DMS79 treated with DMSO at 0.1 percent for 48 hours (cell line): Measurements from ENCODE around the gene PREP.

Source experiments
- DNase-seq: peaks from one replicate; lab custom pipeline; 2025; lab: John Stamatoyannopoulos, UW

The PREP gene

GRCh38 chr6:105397987-105398386 is 4.9 kb downstream of the PREP start:
- DNase-seq, result no peak

GRCh38 chr6:105391705-105392104 is 11.2 kb downstream of the PREP start:
- DNase-seq, result no peak

GRCh38 chr6:105389543-105389942 is 13.3 kb downstream of the PREP start:
- DNase-seq, result no peak

- DNase-seq, result no peak
Observed at GRCh38 chr6:105388392-105388791, 14.5 kb downstream of the PREP start.

DNA sequence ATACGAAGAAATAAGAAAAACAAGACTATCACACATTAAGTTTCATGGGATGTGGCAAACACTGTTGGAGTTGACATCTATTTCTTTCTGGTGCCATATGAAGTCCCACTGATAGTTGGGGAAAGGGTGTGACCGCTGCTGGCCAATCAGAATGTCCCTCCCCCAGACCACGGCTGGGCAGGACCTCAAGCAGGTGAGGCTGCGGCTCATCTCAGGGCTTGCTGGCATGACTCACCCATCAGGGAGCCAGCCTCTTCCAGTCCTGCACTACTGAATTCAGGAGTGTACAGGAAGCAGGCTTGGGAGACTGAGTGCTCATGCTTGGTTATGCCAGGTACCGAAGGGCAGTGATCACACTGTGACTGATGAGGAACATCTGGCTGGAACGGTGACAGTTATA is 18.9 kb downstream of the PREP start:
- DNase-seq, result no peak

- no peak for DNase-seq
Observed at GRCh38 chr6:105382958-105383357, 19.9 kb downstream of the PREP start.

DNA sequence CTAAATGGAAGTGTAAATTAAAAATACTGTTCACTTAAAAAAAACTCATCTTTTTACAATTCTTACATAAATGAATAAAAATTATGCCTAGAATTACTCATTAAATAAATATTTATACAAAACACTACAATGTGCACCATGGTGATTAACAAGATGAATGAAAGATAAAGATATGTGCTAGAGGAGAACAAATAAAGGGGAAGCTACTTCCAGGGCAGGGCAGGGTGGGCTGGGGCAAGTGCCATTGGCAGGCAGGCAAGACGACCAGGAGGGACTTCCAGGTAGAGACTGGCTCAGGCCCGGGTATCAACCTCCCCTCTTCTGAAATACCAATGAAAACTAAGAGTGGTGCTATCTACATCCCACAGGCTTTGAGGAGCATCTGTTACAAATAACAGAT is 20.4 kb downstream of the PREP start:
- no peak for DNase-seq

DNA sequence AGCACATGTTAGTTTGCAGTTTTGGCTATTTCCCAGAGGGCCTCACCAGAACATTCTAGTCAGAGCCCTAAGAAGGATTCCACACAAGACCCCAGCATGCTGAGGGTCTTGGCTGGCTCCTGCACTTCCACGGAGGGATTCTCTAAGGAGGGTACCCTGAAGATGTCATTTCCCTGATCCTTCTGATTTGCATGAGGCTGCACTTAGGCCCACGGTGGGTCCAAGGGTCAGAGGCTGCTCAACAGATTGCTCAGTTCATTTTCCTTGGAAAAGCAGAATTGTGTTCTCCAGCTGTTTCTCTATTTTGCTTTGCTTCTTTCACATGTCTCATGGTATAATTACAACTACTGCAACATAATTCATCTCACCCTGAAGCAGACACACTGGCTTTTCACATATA is 22.2 kb downstream of the PREP start:
- DNase-seq, result no peak

GRCh38 chr6:105375797-105376196 is 27.1 kb downstream of the PREP start:
- no peak for DNase-seq

- no peak for DNase-seq
Observed at GRCh38 chr6:105374010-105374420, 28.9 kb downstream of the PREP start.

- DNase-seq, result no peak
Observed at GRCh38 chr6:105373481-105373880, 29.4 kb downstream of the PREP start.

DNA sequence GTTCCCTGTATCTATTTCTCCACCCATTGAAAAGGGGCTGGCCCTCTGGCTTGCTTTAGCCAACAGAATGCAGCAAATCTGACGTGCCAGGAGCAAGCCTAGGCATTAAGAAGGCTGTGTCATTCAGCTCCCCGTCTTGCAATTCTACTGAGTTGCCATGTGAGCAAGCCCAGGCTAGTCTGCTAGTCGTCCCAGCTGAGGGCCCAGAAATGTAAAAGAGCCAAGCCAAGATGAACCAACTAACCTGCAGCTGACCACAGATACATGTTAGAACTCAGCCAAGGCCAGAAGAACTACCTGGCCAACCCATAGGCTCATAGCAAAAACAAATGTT is 30.1 kb downstream of the PREP start:
- DNase-seq, result no peak

- DNase-seq, result no peak
Observed at GRCh38 chr6:105372142-105372848, 30.6 kb downstream of the PREP start.

GRCh38 chr6:105370351-105370750 is 32.5 kb downstream of the PREP start:
- DNase-seq, result no peak

DNA sequence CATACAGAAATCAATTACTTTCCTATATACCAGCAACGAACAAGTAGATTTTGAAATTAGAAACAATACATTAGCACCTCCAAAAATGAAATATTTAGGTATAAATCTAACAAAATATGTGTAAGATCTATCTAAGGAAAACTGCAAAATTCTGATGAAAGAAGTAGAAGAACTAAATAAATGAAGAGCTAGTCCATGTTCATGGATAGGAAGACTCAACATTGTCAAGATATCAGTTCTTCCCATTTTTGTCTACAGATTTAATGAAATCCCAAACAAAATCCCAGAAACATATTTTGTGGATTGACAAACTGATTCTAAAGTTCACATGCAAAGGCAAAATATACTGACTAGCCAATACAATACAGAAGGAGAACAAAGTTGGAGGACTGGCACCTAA is 33.7 kb downstream of the PREP start:
- no peak for DNase-seq

DNA sequence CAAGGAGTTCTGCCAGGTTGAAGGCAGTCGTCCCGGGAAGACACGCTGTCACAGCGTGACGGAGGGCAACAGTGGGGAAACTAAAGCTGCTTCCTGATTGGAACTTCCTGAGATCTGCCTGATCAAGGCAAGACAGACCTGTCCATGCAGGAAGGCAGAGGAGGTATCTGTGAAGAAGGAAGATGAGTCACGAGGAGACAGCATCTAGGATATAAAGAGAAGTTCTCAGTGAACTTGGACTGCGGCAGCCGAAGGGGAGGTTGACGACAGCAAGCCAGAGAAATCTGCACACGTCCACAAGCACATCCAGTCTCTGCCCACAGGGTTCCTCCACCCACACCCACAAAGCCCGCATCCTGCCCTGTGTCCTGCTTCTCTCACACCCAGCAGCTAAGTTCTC is 38.6 kb downstream of the PREP start:
- DNase-seq, result no peak

DNA sequence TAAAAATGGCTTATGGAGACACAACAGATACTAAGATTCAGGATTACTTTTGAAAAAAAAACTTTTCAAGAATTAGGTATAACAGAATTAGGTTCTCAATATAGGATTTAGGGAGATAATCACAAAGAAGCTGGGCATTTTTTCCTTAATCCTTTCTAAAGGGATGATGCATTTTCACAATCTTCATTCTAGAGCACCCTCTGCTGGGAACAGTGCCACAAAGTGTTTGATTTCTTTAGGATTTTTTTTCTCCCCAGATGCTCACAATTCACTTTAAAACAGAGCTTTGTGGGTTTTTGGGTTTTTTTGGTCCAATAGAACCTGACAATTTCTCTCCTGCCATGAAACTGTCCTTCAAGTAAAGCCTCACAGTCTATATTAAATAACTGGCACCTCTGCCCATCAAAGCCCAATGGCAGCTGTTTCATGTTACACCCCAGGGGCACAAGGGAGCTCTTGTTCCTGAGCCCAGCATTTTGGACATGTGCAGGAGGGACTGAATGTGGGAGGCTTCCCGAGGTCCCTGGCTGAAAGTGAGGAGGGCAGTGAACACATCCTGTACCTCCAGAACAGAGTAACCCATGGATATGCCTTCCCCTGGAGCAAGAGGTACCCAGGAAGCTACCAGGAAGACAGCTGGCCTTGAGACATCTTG is 39.7 kb downstream of the PREP start:
- DNase-seq, result no peak

DNA sequence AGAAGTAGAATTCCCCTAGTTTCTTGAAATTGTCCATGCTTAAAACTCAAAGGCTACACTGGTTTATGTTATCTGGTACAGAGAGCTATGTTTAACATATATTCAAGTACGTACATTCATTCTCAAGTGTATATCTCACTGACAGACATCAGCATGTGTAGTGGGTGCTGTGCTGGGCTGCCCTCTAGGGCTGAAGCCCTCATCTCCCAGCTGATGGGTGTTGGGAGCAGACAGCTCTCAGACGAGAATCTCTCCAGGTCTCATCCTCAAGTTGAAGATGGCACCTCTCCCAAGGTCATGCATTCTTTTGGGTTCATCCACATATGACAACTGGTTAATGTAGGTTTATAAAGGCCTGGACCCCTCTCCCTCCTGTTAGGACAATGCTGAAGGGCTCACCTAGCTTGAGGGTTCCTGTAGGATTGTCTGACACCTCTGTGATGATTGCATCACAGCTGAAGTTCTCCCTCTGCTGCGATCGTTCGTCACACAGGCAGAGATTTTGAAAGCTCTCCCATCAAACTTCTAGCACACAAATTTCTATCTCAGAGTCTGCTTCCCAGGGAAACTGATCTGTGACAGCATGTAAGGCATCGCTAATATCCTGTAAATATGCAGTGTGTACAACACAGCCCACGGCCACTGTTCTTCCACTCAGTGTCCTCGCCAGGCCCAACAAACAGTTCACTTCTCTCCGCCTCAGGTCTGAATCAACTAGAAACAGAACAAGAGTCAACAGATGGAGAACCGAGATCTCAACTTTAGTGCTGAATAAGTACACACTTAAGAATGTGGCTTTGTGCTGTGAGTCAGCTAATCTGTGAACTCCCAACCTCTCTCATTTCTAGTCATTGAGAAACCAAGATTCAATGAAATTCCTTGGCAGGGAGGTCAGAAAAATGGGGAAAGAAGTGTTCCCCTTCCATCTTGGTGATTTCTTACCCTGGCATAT is 43.2 kb downstream of the PREP start:
- no peak for DNase-seq

DNA sequence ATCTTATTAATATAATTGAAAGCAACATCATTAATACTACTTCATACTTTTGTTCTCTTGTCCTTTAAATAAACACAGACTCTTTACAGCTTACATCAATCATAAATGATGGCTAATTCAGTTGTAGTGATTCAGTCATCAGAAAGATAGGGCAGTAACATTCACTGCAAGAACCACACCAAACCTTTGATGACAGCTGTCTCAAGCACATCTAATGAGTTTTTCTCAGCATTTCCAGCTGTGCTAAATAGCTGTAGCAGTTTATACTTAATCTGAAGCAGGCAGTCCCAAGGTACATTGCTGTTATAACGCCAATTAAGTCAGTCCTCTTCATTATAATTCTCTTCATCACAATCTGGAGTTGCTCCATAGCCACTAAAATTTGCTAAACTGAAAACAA is 45.7 kb downstream of the PREP start:
- no peak for DNase-seq

GRCh38 chr6:105352037-105352617 is 50.8 kb downstream of the PREP start:
- no peak for DNase-seq

DNA sequence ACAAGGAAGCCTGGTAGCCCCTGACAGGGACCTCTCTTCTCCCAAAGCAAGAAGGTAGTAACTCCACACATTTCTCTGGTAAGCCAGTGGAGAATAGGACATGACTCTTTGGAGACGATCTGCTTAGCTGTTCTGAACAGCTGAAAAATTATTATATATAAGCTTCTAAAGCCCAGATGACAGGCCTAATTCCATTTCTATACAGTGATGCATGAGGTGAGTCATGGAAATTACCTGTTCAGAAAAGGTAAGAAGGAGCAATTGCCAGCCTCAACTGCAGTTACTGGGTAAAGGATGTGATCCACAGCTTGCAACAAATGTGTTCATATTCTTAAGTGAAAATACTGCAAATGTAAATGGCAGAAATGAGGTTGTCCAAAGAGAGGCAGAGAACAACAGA is 54.0 kb downstream of the PREP start:
- no peak for DNase-seq

DNA sequence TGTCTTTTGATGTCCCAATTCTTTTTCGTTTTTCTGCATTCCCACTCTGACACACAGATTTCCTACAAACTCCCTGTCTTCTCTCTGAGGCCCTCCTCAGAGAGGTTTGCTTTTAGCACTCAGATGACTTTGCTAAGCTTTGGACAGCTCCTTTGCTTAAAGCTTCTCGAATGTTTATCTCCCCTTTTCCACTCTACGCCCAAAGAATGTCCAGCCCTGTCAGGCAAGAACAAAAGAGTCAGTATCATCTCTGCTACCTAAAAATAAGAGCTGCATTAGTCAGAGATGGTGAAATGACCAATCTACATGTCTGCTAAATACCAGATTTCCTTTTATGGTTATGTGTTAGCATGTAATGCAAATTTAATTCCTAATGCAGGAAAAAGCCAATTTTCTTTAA is 56.8 kb downstream of the PREP start:
- no peak for DNase-seq

DNA sequence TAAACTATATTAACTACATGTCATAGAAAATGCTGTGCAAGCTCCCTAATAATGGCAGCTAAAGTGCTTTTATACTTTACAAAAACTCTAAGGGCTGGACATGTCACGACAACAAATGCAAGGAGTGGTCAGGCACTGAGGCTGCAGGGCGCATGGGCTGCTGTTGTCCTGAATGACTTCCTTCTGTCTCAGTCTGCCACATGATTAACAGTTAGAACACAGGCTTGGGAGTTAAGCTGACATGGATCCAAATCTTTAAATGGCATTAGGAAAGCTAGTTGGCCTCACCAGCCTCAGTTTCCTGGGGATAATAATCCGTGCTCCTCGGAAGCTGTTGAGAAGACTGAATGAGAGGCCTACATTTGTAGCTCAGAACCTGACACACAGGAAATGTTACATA is 57.4 kb downstream of the PREP start:
- no peak for DNase-seq
